Gastroesophageal sphincter (tissue), 3 donors: Measurements from ENCODE around the gene ADRA2C.

Experiments
- EP300 ChIP-seq: sonication (generic); formaldehyde crosslinking; IDR thresholded peaks from one replicate; pipeline ENCODE4 v1.6.1; 2017; ENCODE audit warnings: antibody characterized with exemption, mild to moderate bottlenecking
- TF ChIP-seq, protein P1 (sequence below), 4 experiments: fragments of 200-600 bp in 2 of 4; fragments of 450-650 bp in 2 of 4; sonication (generic) in 1 of 4; IDR thresholded peaks; one replicate each; pipeline ENCODE4 v1.5.1; 2017 to 2019; ENCODE audit warnings: antibody characterized with exemption in 4 of 4, mild to moderate bottlenecking in 2 of 4, moderate library complexity in 2 of 4

DNA sequence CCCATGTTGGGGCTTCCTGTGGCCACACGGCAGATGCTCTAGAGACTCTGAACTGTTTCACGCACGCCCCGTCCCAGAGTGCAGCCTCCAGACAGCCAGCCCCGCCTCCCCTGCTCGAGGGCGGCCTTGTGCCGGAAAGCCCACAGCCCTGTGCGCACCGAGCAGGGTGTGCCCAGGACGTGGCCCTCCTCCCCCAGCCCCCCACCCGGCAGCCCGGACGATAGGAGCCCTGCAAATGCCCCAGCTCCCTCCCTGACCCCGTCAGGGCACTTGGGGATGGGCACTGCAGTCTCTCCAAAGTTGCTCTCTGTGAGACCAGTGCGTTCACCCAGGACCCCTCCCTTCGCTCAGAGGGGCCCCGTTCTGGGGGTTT lies 37.3 kb downstream of the ADRA2C start:
- no peak for TF ChIP-seq EP300
- TF ChIP-seq, protein P1, sequence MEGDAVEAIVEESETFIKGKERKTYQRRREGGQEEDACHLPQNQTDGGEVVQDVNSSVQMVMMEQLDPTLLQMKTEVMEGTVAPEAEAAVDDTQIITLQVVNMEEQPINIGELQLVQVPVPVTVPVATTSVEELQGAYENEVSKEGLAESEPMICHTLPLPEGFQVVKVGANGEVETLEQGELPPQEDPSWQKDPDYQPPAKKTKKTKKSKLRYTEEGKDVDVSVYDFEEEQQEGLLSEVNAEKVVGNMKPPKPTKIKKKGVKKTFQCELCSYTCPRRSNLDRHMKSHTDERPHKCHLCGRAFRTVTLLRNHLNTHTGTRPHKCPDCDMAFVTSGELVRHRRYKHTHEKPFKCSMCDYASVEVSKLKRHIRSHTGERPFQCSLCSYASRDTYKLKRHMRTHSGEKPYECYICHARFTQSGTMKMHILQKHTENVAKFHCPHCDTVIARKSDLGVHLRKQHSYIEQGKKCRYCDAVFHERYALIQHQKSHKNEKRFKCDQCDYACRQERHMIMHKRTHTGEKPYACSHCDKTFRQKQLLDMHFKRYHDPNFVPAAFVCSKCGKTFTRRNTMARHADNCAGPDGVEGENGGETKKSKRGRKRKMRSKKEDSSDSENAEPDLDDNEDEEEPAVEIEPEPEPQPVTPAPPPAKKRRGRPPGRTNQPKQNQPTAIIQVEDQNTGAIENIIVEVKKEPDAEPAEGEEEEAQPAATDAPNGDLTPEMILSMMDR (IDR thresholded peaks at IDR 0.05), result no peak
